EH (cell line): ENCODE results near the gene RNF123.
A peak's percentile ranks its signal among the peaks of the same experiment; 100 is the strongest.

Experiments used
- DNase-seq: peaks from one replicate; pipeline ENCODE4 v3.0.0-alpha.2; 2015; ENCODE audit warnings: low read depth

Gene RNF123

GRCh38 chr3:49750056-49750455 lies 60.7 kb downstream of the RNF123 start:
- peak; percentile 39 for DNase-seq

- no peak for DNase-seq
Measured at GRCh38 chr3:49751501-49751900, 62.1 kb downstream of the RNF123 start.

GRCh38 chr3:49754536-49754935 lies 65.2 kb downstream of the RNF123 start:
- no peak for DNase-seq

DNA sequence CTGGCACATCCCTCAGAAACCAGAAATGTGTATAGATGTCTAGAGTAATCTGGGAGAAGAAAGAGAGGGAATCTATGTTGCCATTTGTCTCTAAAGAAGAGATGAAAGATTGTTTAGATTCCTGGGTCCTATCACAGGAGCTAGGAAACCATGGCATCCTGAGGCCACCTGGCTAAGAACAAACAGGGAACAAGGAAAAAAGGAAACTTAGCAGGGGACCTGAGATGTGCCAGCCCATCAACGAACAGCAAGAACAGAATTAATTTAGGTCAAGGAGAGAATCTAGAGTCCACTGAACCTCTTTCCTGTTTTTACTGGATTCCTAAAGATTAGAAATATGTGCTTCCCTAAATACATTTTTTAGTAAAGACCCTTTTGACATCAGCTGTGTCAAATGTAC lies 66.7 kb downstream of the RNF123 start:
- no peak for DNase-seq

DNA sequence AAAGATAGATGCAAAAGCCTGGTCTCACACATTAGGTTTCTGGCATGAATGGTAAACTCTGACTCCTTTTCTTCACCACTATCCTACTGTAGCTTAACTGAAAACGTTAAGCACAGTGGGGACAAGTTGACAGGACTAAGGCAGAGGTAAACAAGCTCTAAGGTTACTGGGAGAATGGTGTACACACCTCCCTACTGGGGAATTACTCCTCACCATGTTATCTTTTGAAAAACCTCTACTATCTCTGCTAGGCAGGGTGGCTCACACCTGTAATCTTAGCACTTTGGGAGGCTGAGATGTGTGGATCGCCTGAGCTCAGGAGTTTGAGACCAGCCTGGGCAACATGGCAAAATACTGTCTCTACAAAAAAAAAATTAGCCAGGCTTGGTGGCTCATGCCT lies 67.8 kb downstream of the RNF123 start:
- DNase-seq = no peak

- DNase-seq = no peak
Measured at GRCh38 chr3:49759226-49759625, 69.9 kb downstream of the RNF123 start.

DNA sequence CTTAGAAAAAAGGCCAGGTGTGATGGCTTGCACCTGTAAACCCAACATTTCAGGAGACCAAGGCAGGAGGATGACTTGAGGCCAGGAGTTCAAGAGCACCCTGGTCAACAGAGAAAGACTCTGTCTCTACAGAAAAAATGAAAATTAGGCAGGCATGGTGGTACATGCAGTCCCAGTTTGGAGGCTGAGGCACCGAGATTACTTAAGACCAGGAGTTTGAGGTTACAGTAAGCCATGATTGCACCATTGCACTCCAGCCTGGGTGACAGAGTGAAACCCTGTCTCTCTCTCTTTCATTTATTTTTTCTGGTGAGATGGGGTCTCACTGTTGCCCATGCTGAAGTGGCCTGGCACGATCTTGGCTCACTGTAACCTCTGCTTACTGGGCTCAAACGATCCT lies 72.3 kb downstream of the RNF123 start:
- no peak for DNase-seq

DNA sequence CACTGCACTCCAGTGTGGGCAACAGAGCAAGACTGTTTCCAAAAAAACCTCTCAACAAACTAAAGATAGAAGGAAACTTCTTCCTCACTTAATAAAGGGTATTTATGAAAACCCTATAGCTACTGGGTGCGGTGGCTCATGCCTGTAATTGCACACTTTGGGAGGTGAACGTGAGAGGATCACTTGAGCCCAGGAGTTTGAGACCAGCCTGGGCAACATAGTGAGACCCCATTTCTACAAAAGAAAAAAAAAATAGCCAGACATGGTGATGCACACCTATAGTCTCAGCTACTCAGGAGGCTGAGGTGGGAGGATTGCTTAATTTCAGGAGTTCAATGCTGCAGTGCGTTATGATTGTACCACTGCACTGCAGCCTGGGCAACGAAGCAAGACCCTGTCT lies 74.6 kb downstream of the RNF123 start:
- no peak for DNase-seq

GRCh38 chr3:49769286-49769915 lies 80.0 kb downstream of the RNF123 start:
- DNase-seq = peak; percentile 38

DNA sequence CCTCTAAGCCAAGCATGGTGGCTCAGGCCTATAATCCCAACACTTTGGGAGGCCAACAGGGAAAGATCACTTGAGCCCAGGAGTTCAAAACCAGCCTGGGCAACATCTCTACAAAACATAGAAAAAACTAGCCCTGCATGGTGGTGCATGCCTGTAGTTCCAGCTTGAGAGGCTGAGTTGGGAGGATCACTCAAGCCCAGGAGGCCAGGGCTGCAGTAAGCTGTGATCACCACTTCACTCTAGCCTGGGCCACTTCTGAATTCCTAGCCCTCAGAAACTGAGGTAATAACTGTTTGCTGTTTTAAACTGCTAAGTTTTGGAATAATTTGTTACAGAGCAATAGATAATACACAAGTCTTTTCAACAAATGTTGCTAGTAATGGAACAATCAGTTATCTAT lies 80.6 kb downstream of the RNF123 start:
- DNase-seq = no peak
